ENCODE data around the gene HOXC10.

- TF ChIP-seq CREB1 (CRISPR knock-in tag; IDR thresholded peaks at IDR 0.05) (no peak), CTCF (IDR thresholded peaks at IDR 0.05) (no peak), MAX (CRISPR knock-in tag; IDR thresholded peaks at IDR 0.05) (no peak), ZNF138 (CRISPR knock-in tag; conservative IDR thresholded peaks at IDR 0.05) (no peak), AFF4 (CRISPR knock-in tag; IDR thresholded peaks at IDR 0.05; ENCODE audit: borderline replicate concordance) (no peak), ZNF121 (CRISPR knock-in tag; IDR thresholded peaks at IDR 0.05) (no peak)
Measured at GRCh38 chr12:53947743-53948142, 37.2 kb upstream of the HOXC10 start.
